HG03175 (cell line): Measurements from ENCODE around the gene NAXE.
"Not testable (repeated sequence)": the region's sequence is repeated elsewhere in the genome, so short reads cannot be mapped to it uniquely, and the experiment has no call there.

Source experiments
- ATAC-seq: cut with Tn5 transposase; IDR thresholded peaks from one replicate; pipeline ENCODE4 v1.9.1; 2021; ENCODE audit warnings: mild to moderate bottlenecking, moderate library complexity; ENCODE audit not compliant: unreplicated experiment

The NAXE gene

GRCh38 chr1:156592910-156593660, 1.5 kb downstream of the NAXE start:
- no peak for ATAC-seq

- no peak for ATAC-seq
Measured at GRCh38 chr1:156593661-156593989, 2.0 kb downstream of the NAXE start.

GRCh38 chr1:156594190-156594589, 2.6 kb downstream of the NAXE start:
- no peak for ATAC-seq

- ATAC-seq = no peak
Measured at GRCh38 chr1:156595016-156595415, 3.4 kb downstream of the NAXE start.

- ATAC-seq = no peak
Measured at GRCh38 chr1:156596426-156596825, 4.8 kb downstream of the NAXE start.

- no peak for ATAC-seq
Measured at GRCh38 chr1:156598125-156598524, 6.5 kb downstream of the NAXE start.

GRCh38 chr1:156598731-156599432, 7.3 kb downstream of the NAXE start:
- ATAC-seq = no peak

- ATAC-seq = no peak
Measured at GRCh38 chr1:156599811-156600210, 8.2 kb downstream of the NAXE start.

- ATAC-seq = no peak
Measured at GRCh38 chr1:156600733-156601121, 9.2 kb downstream of the NAXE start.

- peak; percentile 66 for ATAC-seq
Measured at GRCh38 chr1:156601122-156601830, 9.7 kb downstream of the NAXE start, which contains the start of gene GPATCH4. Gene GPATCH4 (minus strand): TSS chr1:156601479.

GRCh38 chr1:156601892-156602291, 10.3 kb downstream of the NAXE start:
- peak; percentile 26 for ATAC-seq

- ATAC-seq = no peak
Measured at GRCh38 chr1:156602557-156602993, 11.0 kb downstream of the NAXE start.

- ATAC-seq = not testable (repeated sequence)
Measured at GRCh38 chr1:156607344-156607743, 15.8 kb downstream of the NAXE start.

- peak; percentile 74 for ATAC-seq
Measured at GRCh38 chr1:156608036-156608674, 16.6 kb downstream of the NAXE start.

- ATAC-seq = no peak
Measured at GRCh38 chr1:156608981-156609380, 17.4 kb downstream of the NAXE start.

- ATAC-seq = not testable (repeated sequence)
Measured at GRCh38 chr1:156610072-156610471, 18.5 kb downstream of the NAXE start.

GRCh38 chr1:156612666-156613065, 21.1 kb downstream of the NAXE start:
- no peak for ATAC-seq

- ATAC-seq = no peak
Measured at GRCh38 chr1:156615946-156616345, 24.4 kb downstream of the NAXE start.

- ATAC-seq = no peak
Measured at GRCh38 chr1:156616463-156616862, 24.9 kb downstream of the NAXE start.

GRCh38 chr1:156618853-156619581, 27.4 kb downstream of the NAXE start, which contains the start of gene HAPLN2:
Gene HAPLN2 (plus strand): TSS chr1:156619415. CDS start chr1:156623491, 4,076 bp downstream.
- no peak for ATAC-seq

- no peak for ATAC-seq
Measured at GRCh38 chr1:156619582-156619955, 28.0 kb downstream of the NAXE start.
